SK-N-SH (cell line): Measurements from ENCODE around the gene ARHGAP15. TPM values are rescaled to one million over a fixed set of nuclear protein-coding genes. Genes with fewer than 3 reads are reported as not detected.

Source experiments
- CTCF ChIA-PET: fragments of 300-600, 350-600 bp; formaldehyde crosslinking; extraction: SDS; loops from one replicate; lab custom pipeline; 2021; lab: Yijun Ruan, JAX
- POLR2A ChIA-PET: fragments of 350-600 bp; sonication (Branson Sonifier 250); formaldehyde crosslinking; extraction: SDS; loops from one replicate; lab custom pipeline; 2020; ENCODE audit warnings: antibody characterized with exemption, inconsistent platforms; lab: Yijun Ruan, JAX
- DNase-seq: peaks from one replicate; pipeline ENCODE4 v3.0.0; 2012
- H2AFZ ChIP-seq: fragments of 200-600 bp; sonication (generic); 2 replicates; pipeline ENCODE4 v1.8.1; 2016; ENCODE audit warnings: antibody characterized with exemption, mild to moderate bottlenecking, low read depth
- H3F3A ChIP-seq: fragments of 200-600 bp; sonication (generic); replicated peaks from 2 replicates; pipeline ENCODE3; 2016; ENCODE audit warnings: antibody characterized with exemption, mild to moderate bottlenecking; ENCODE audit not compliant: insufficient read depth
- H3K27ac ChIP-seq, 2 experiments: fragments of 200-500 bp in 1 of 2; fragments of 200-600 bp in 1 of 2; sonication (Bioruptor generic) in 1 of 2; sonication (generic), shearing (Covaris generic) in 1 of 2; 2 replicates each; pipeline versions ENCODE4 v1.5.1 to v1.6.1; 2014 to 2016; ENCODE audit warnings: low read depth in 2 of 2, inconsistent platforms in 1 of 2, low read length in 1 of 2, mild to moderate bottlenecking in 1 of 2, mixed read lengths in 1 of 2
- H3K27me3 ChIP-seq: fragments of 200-600 bp; sonication (generic), shearing (Covaris generic); 2 replicates; pipeline ENCODE4 v1.6.1; 2016; ENCODE audit warnings: mixed run types; ENCODE audit not compliant: insufficient read depth
- H3K36me3 ChIP-seq, 2 experiments: fragments of 200-500 bp in 1 of 2; fragments of 200-600 bp in 1 of 2; sonication (Bioruptor generic) in 1 of 2; sonication (generic) in 1 of 2; replicated peaks in 1 of 2; 2 replicates each; pipeline versions ENCODE3 to v1.5.1; 2014 to 2016; ENCODE audit warnings: low read length in 1 of 2, mild to moderate bottlenecking in 1 of 2; ENCODE audit not compliant: insufficient read depth in 2 of 2, control insufficient read depth in 1 of 2
- H3K4me1 ChIP-seq, 2 experiments: fragments of 200-500 bp in 1 of 2; fragments of 200-600 bp in 1 of 2; sonication (Bioruptor generic) in 1 of 2; sonication (generic), shearing (Covaris generic) in 1 of 2; 2 replicates each; pipeline versions ENCODE4 v1.5.1 to v1.6.1; 2014 to 2016; ENCODE audit warnings: low read depth in 1 of 2, low read length in 1 of 2, mixed run types in 1 of 2; ENCODE audit not compliant: insufficient read depth in 2 of 2, control insufficient read depth in 1 of 2
- H3K4me2 ChIP-seq: fragments of 200-600 bp; sonication (generic), shearing (Covaris generic); 2 replicates; pipeline ENCODE4 v1.6.1; 2017; ENCODE audit warnings: mixed run types
- H3K4me3 ChIP-seq, 2 experiments: fragments of 200-500 bp in 1 of 2; fragments of 200-600 bp in 1 of 2; sonication (Bioruptor generic) in 1 of 2; sonication (generic), shearing (Covaris generic) in 1 of 2; 2 replicates each; pipeline versions ENCODE4 v1.5.1 to v1.8.1; 2014 to 2016; ENCODE audit warnings: low read depth in 2 of 2, inconsistent platforms in 1 of 2, low read length in 1 of 2, mild to moderate bottlenecking in 1 of 2, mixed read lengths in 1 of 2, moderate library complexity in 1 of 2
- H3K79me2 ChIP-seq: fragments of 200-600 bp; sonication (generic); 2 replicates; pipeline ENCODE4 v1.8.1; 2017; ENCODE audit warnings: mild to moderate bottlenecking; ENCODE audit not compliant: insufficient read depth
- H3K9ac ChIP-seq: fragments of 200-600 bp; sonication (generic); 2 replicates; pipeline ENCODE4 v1.6.1; 2017; ENCODE audit warnings: mixed run types
- H3K9me2 ChIP-seq: fragments of 200-600 bp; sonication (generic); 2 replicates; pipeline ENCODE4 v1.6.1; 2017; ENCODE audit warnings: mixed run types
- H3K9me3 ChIP-seq: fragments of 200-600 bp; sonication (generic); 2 replicates; pipeline ENCODE4 v1.6.1; 2017; ENCODE audit warnings: mixed run types, mild to moderate bottlenecking, moderate library complexity
- H4K20me1 ChIP-seq: fragments of 200-600 bp; sonication (generic); 2 replicates; pipeline ENCODE4 v1.6.1; 2017; ENCODE audit warnings: mild to moderate bottlenecking, mixed run types; ENCODE audit not compliant: insufficient read depth
- ELF1 ChIP-seq: IDR thresholded peaks from 2 replicates; pipeline ENCODE4 v1.4.0; 2012
- FOXM1 ChIP-seq: IDR thresholded peaks from 2 replicates; pipeline ENCODE4 v1.4.0; 2012; ENCODE audit warnings: low read depth, mild to moderate bottlenecking
- IRF3 ChIP-seq: fragments of 150-350 bp; IDR thresholded peaks from 2 replicates; pipeline ENCODE4 v1.6.1; 2016; ENCODE audit warnings: mild to moderate bottlenecking, low read depth, low read length
- MAX ChIP-seq: IDR thresholded peaks from 2 replicates; pipeline ENCODE4 v1.4.0; 2012; ENCODE audit warnings: low read depth
- MEF2A ChIP-seq: IDR thresholded peaks from 2 replicates; pipeline ENCODE4 v1.4.0; 2012; ENCODE audit warnings: low read depth, borderline replicate concordance
- MXI1 ChIP-seq: IDR thresholded peaks from 2 replicates; pipeline ENCODE4 v1.6.1; 2012; ENCODE audit warnings: mild to moderate bottlenecking, low read depth, low read length, improper control_type of control experiment
- NFIC ChIP-seq: IDR thresholded peaks from 2 replicates; pipeline ENCODE4 v1.4.0; 2012; ENCODE audit warnings: borderline replicate concordance
- RAD21 ChIP-seq: IDR thresholded peaks from 2 replicates; pipeline ENCODE4 v1.6.1; 2012; ENCODE audit warnings: mild to moderate bottlenecking, low read length
- REST ChIP-seq: IDR thresholded peaks from 2 replicates; pipeline ENCODE4 v1.6.1; 2012; ENCODE audit warnings: mild to moderate bottlenecking, low read depth, low read length, moderate library complexity
- RXRA ChIP-seq: IDR thresholded peaks from 2 replicates; pipeline ENCODE4 v1.4.0; 2012; ENCODE audit warnings: low read depth, mild to moderate bottlenecking, borderline replicate concordance
- SMC3 ChIP-seq: IDR thresholded peaks from 2 replicates; pipeline ENCODE4 v1.6.1; 2012; ENCODE audit warnings: low read depth, low read length, improper control_type of control experiment
- TCF12 ChIP-seq: IDR thresholded peaks from 2 replicates; pipeline ENCODE4 v1.4.0; 2012
- TEAD4 ChIP-seq: IDR thresholded peaks from 2 replicates; pipeline ENCODE4 v1.4.0; 2012; ENCODE audit warnings: mild to moderate bottlenecking, borderline replicate concordance; ENCODE audit not compliant: insufficient read depth
- USF1 ChIP-seq: IDR thresholded peaks from 2 replicates; pipeline ENCODE4 v1.4.0; 2012; ENCODE audit warnings: low read depth, borderline replicate concordance
- USF2 ChIP-seq: fragments of 150-350 bp; IDR thresholded peaks from 2 replicates; pipeline ENCODE4 v1.6.1; 2017; ENCODE audit warnings: antibody characterized with exemption, low read length, low read depth, borderline replicate concordance
- YY1 ChIP-seq: IDR thresholded peaks from 2 replicates; pipeline ENCODE4 v1.4.0; 2012; ENCODE audit warnings: low read depth, mild to moderate bottlenecking
- WGBS: methylation state at CpG from one replicate; pipeline ENCODE4 v1.1.6; 2017; ENCODE audit warnings: low lambda C conversion rate; 5-methylcytosine and 5-hydroxymethylcytosine counted together
- polyA plus RNA-seq, 3 experiments: library from polyadenylated mRNA; depleted of rRNA; stranded (reverse); fragments of >200 nt; gene quantifications; 2 replicates each; pipeline ENCODE4 v1.2.3, GENCODE V29; 2012

ARHGAP15 gene
- polyA plus RNA-seq, 1 of the 3 experiments (the other 2 are of a cell fraction) = not detected

- TF ChIP-seq IRF3 (no peak), USF1 (no peak), SMC3 (no peak), MXI1 (no peak), FOXM1 (no peak)
Measured at GRCh38 chr2:143463719-143464118, 334.5 kb downstream of the ARHGAP15 start (continued).

GRCh38 chr2:143466391-143466790 lies 337.2 kb downstream of the ARHGAP15 start:
- WGBS = 85% methylated on average over 1 of the region's 1 CpG

More at GRCh38 chr2:143466391-143466790, 337.2 kb downstream of the ARHGAP15 start:
- no peak for DNase-seq
- TF ChIP-seq TCF12 (no peak), YY1 (no peak), RXRA (no peak), REST (no peak), RAD21 (no peak), IRF3 (no peak), NFIC (no peak), MEF2A (no peak), USF1 (no peak), ELF1 (no peak), TEAD4 (no peak), USF2 (no peak), MXI1 (no peak), MAX (no peak), SMC3 (no peak)
- Histone ChIP-seq H3K27me3 (no peaks in the 10 kb centered on the region), H3K9me2 (no peaks in the 10 kb centered on the region), H3K36me3 (no peaks in the 10 kb centered on the region), H4K20me1 (no peaks in the 10 kb centered on the region), H3F3A (no peaks in the 10 kb centered on the region), H3K79me2 (no peaks in the 10 kb centered on the region), H3K27ac (no peak overlapping the region), H3K9ac (no peak overlapping the region), H3K4me1 (no peaks in the 10 kb centered on the region), H3K9me3 (no peaks in the 10 kb centered on the region), H2AFZ (peak overlapping the region; percentile 27; the same call in 1 of the 2 replicates), H3K4me2 (no peak overlapping the region), H3K4me3 (no peak overlapping the region)
- CTCF ChIA-PET = interaction anchor here (1.1 kb wide), 1 partner anchor 9 kb away, joined by 3 read pairs; no protein-coding TSS in a partner anchor
- POLR2A ChIA-PET = no interaction called here
